NCI-H460 (cell line): ENCODE measurements around the gene CNPY4. TPM values are rescaled to one million over a fixed set of nuclear protein-coding genes. Genes with fewer than 3 reads are reported as not detected.

ENCODE experiments used
- DNase-seq: peaks from one replicate; pipeline ENCODE4 v3.0.0-alpha.2; 2016; ENCODE audit warnings: low read depth; ENCODE audit errors: extremely low read depth
- polyA plus RNA-seq: library from polyadenylated mRNA; depleted of rRNA; stranded (reverse); fragments of >200 nt; gene quantifications from 2 replicates; pipeline ENCODE4 v1.2.3, GENCODE V29; 2014; cell fraction: nucleus; rRNA removed
- total RNA-seq: library from RNA; depleted of rRNA; stranded (reverse); fragments of >200 nt; shearing (Covaris generic); gene quantifications from 2 replicates; pipeline ENCODE4 v1.2.3, GENCODE V29; 2014; rRNA removed

The CNPY4 gene, protein sequence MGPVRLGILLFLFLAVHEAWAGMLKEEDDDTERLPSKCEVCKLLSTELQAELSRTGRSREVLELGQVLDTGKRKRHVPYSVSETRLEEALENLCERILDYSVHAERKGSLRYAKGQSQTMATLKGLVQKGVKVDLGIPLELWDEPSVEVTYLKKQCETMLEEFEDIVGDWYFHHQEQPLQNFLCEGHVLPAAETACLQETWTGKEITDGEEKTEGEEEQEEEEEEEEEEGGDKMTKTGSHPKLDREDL
- total RNA-seq, result 4.7 and 6.9 TPM in 2 replicates
- 10.9 and 15.3 TPM in 2 replicates for polyA plus RNA-seq

DNA sequence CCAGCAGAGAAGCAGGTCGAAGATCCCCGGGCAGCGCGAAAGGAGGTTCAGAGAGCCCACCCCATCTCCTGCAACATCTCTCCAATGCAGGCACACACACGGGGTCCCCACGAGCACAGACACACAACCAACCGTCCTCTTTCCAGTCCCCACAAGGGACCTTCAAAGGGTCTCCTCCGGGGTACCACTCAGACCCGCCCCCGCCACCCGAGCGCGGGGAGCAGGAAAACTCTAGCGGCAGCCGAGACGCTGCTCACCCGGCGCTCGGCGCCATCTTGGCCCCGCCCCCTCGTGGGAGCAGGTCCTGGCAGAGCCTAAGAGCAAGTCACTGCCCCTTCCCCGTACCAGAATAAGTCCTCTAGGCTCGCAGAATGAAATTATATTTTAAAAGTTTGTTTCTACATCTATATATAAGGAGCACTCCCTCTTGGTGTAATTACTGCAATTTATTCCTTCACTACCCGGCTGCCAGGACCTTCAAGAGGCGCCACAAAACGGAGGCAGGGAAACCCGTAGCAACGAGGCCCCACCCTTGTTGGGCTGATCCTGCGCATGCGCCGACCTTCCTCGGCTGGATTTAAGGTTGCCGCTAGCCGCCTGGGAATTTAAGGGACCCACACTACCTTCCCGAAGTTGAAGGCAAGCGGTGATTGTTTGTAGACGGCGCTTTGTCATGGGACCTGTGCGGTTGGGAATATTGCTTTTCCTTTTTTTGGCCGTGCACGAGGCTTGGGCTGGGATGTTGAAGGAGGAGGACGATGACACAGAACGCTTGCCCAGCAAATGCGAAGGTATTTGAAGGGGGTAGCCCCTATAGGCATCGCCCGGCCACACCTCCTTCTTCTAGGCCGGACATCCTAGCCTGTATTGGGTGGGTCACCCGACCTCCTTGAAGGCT lies at the start of gene CNPY4, which contains the start of gene TAF6:
Gene CNPY4 (plus strand): TSS at position 563 of the 898 bp plus-strand sequence. CDS start 111 bp downstream, at position 674.
Gene TAF6 (minus strand): TSS at position 287 of the 898 bp plus-strand sequence. CDS start 5,149 bp downstream, outside the sequence.
- DNase-seq, result peak; percentile 95

DNA sequence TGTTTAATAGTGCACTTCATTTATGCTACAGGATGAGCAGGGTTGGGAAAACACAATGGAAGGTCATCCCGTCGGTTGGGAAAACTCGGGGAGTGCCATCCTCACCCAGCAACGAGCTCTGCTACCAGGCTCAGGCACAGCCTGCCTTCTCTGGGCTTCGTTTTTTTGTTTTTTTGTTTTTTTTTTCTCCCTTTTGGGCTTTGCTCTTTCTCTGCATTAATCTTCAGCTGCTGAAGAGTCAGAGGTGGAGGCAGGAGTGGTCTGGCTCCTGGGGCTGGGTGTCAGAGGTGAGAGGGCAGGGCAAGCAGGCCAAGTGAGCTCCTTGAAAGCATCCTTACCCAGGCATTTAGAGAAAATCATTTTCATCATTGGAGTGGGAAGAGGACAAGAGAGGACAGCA lies 49.4 kb upstream of the CNPY4 start:
- DNase-seq, result no peak

DNA sequence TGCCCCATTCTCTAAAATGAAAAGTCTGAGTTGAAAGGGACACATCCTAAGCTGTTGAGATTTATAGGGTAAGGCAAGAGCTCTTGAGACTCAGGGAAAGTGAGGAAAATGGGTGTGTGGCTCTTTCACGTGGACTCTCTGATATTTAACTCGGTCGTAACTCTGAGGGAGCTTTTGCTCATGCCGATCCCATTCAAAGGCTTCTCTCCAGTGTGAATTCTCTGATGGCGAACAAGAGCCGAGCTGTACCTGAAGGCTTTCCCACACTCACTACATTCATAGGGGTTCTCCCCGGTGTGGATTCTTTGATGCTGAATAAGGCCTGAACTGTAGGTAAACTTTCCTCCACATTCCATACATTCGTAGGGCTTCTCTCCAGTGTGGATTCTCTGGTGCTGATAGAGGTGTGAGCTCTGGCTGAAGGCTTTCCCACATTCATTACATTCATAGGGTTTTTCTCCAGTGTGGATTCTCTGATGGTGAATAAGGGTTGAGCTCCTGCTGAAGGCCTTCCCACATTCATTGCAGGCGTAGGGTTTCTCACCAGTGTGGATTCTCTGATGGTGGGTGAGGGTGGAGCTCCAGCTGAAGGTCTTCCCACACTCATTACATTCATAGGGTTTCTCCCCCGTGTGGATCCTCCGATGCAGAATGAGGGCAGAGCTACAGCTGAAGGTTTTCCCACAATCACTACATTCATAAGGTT lies 48.3 kb upstream of the CNPY4 start:
- no peak for DNase-seq

DNA sequence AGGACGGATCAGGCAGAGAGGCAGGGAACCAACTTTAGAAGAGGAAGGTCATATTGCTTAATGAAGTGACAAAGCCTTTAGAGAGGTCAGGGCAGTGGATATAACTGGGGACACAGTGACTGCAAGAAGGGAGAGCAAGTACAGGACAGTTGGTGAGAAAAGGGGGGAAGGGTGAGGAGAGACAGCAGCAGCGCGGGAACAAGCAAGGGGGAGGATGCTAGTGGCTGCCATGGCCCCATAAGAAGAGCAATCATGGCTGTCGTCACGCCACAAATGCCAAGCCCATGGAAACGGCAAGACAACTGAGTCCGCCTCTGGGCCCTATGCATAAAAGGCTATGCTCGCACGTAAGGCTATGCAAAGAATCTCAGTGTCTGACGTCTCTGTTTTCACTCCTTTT lies 47.0 kb upstream of the CNPY4 start:
- no peak for DNase-seq

DNA sequence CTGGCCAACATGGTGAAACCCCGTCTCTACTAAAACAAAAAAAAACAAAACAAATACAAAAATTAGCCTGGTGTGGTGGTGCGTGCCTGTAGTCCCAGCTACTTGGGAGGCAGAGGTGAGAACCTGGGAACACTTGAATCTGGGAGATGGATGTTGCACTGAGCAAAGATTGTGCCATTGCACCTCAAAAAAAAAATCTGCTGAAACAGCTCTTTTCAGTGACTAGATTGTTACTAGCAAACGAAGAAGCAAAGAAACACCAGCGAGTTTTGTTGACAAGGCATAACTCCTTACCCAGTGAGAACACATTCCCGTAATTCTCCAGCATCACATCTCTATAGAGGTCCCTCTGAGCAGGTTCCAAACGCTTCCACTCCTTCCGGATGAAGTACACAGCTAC lies 44.6 kb upstream of the CNPY4 start:
- DNase-seq, result no peak

DNA sequence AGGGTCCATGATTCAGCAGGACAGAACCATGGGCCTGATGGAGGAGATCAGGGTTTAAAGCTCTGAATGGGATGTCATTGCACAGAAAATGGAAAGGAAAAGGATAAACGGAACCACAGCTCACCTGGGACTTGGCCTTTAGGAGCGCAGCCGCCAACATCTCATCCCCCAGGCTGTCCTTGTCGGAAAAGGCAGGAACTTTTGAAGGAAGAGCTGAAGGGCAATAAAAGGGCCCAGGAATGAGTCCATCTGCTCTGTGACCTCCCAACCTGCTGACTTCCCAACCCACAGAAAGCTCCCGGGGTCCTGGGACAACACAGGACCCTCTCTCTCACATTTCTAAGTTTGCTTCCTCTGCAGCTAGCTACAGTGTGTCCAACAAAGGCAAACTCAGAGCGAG lies 44.0 kb upstream of the CNPY4 start:
- DNase-seq, result no peak

DNA sequence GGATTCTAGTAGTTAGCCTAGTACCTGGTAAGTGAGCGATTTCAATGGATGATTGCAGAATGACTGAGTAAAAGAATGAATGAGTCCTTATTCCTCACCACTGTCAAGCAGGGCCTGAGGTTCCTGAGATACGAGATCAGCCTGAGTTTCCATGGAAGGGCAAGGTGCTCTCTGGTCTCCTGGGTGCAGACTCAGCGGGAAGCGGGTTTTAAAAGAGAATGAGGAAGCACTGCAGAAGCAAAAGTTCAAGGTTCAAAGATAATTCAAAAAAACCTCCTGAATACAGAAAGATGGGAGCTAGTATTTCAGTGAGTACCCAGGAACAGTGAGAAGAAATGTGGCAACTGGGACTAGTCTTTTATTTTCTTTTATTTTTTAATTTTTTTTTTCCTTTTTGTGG lies 42.2 kb upstream of the CNPY4 start:
- no peak for DNase-seq

DNA sequence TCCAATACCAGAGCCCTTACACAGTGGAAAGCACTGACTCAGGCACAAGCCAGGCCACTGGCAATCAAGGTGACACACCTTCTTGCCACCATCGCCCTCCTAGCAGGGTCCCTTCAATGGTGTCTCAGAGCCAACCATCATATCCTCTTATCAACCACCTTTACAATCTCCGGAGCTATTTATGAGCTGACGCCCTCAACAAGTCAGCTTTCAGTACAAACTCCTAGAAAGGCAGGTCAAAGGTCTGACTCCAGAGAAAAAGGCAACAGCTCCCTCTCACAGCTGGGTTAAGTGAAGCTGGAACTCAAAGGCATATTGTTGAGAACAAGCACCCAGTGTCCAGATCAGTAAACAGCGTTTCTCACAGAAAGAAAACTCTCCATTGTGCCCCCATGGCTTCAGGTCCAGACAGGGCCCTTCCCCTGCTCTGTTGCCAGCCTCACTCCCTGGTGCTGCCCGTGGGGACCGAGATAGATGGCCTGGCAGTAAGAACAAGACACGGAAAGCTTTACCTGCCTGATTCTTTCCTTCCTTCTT lies 40.3 kb upstream of the CNPY4 start:
- no peak for DNase-seq

DNA sequence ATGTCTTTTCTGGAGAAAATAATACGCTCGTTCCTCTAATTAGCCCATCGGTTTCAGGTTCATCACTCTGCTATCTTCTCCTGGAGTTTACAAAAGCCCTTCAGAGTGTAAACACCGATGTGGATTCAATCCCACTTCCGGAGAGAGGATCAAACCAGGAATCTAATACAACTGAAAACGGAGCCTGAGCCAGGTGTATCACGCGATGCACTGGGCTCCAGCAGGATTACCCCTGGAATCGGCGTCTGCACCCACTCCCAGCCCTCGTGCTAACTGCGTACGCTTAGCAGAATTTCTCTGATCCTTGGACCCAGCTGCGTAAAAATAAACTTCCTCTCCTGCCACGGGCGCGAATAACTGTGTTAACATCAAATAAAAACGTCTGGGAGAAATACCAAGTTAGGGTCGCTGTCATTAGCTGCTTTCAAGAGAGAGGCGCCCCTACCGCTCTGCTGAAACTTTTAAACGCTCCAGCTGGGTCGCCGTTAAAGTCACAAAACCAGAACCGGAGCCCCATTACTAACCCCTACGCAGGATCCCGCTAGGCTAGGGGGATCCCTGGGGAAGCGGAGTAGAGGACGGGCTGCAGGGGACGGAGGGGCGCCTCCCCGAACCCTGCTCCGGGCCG lies 38.4 kb upstream of the CNPY4 start:
- DNase-seq, result no peak

DNA sequence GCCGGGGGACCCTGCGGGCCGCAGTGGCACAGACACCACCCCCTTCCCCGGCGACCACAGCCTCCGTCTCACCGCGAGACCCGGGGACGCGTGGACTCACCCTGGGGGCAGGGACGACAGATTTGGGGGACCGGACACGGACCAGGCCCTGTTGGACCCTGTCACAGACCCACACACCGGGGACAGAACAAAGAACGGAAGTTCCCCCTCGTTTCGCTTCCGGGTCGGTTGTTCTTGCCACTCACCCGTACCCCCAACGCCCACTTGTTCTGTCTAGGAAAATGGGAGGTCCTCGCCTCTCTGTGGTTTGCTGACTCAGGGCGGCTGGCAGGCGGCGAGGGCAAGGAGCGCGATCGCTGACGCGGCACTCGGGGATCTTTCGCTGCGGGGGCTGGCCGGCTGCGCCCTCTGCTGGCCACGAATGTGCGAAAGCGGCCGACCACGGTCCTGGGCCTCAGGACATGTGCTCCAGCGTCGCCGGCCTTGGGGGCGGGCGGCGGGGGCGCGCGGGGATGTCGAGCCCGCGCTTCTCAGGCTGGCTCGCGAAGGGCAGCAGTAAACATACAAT lies 37.8 kb upstream of the CNPY4 start, which contains the start of gene ZNF3:
Gene ZNF3 (minus strand): TSS at position 189 of the 568 bp plus-strand sequence. CDS start 4,366 bp downstream, outside the sequence.
- DNase-seq, result peak; percentile 99

DNA sequence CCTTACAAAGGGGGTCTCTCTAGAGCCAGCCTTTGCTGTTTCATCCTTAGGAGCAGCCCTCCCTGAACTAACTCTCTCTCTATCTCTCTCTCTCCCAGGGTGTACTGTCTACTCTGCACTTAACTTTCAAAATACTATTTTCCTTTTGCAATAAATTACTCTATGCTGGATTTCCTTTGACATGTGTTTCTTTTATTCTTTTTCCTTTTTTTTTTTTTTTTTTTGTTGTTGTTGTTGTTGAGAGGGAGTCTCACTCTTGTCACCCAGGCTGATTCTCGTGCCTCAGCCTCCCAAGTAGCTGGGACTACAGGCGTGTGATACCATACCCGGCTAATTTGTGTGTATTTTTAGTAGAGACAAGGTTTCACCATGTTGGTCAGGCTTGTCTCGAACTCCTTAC lies 36.5 kb upstream of the CNPY4 start:
- DNase-seq, result no peak

DNA sequence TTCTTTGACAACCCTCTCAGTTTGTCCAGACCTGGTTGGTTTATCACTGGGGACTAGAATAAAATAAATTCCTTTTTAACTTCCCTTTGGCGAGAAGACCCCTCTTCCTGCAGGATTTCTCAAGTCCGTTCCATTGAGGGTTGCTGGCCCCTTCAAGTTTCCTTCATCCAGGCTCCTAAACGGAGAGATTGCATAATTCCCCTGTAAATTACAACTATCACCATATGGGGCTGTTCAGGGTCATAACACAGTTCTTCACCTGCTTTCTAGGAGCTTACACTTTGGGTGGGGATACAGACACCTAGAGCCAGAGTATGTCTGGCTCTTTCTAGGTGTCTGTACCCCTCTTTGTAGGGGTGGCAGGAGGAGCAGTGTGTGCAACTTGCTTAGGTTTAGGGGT lies 33.9 kb upstream of the CNPY4 start:
- no peak for DNase-seq

DNA sequence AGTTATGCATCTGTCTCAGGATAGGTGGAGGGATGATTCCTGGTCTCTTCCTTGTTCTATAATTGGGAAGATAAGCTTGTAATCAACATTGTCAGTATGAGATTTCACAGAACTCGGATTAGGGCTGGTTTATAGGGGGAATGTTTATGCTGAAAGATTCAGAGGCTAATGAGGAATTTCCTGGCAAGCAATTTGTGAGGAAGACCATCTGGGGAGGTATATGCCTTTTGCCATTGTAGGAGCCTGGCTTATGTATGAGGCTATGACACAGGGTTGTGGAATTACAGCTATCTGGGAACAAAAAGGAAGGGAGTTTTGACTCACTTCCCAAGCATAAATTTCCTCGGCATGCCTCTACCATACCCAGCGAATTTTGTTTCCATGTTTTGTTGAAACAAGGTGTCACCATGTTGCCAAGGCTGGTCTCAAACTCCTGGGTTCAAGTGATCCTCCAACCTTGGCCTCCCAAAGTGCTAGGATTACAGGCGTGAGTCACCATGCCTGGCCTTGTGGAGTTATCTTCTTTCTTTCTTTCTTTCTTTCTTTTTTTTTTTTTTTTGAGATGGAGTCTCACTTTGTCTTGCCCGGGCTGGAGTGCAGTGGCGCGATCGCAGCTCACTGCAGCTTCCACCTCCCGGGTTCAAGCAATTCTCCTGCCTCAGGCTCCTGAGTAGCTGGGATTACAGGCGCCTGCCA lies 32.2 kb upstream of the CNPY4 start:
- no peak for DNase-seq

DNA sequence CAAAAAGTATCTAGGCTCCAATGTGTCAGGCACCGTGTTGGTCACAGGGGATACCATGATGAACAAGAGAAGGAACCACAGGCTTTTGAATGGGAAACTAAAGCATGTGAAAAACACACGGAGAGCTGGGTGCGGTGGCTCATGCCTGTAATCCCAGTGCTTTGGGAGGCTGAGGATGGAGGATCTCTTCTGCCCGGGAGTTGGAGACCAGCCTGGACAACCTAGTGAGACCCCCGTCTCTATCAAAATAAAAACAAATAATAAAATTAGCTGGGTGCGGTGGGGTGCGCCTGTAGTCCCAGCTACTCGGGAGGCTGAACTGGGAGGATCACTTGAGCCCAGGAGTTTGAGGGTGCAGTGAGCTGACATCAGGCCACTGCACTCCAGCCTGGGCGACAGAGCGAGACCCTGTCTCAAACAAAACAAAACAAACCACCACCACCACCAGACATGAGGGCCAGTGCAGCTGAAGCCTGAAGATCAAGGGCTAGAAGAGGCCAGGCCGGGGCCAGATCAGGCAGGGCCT lies 31.3 kb upstream of the CNPY4 start:
- no peak for DNase-seq

DNA sequence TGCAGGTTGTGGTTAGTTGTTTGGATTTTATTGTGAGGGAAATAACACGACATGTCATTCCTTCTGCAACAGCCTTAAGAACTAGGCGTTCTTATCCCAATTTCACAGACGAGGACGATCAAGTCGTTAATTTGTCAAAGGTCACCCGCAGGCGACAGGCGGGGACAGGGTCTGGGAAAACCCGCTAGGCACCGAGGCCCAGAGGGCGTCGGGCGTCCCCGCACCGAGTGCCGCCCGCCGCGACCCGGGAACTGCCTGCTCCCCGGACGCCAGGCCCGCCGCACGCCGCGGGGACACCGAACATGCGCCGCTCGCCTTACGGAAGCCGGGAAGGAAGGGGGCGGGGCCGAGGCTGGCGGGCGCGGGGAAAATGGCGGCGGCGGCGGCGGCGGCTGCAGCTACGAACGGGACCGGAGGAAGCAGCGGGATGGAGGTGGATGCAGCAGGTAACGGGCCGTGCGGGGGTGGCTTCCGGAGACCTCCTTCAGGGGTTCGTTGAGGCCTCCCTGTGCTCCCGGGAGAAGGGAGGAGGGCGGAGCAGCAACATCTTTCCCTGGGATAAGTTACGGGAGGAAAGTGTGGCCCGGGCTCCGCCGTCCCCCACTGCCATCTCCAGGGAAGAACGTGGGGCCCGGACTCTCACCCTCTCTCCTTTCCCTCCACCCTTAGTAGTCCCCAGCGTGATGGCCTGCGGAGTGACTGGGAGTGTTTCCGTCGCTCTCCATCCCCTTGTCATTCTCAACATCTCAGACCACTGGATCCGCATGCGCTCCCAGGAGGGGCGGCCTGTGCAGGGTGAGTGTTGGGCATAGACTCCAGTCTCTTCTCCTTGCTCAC lies 30.6 kb upstream of the CNPY4 start, which contains the start of gene COPS6:
Gene COPS6 (plus strand): TSS at position 349 of the 837 bp plus-strand sequence. CDS start 22 bp downstream, at position 371.
- DNase-seq, result peak; percentile 66

DNA sequence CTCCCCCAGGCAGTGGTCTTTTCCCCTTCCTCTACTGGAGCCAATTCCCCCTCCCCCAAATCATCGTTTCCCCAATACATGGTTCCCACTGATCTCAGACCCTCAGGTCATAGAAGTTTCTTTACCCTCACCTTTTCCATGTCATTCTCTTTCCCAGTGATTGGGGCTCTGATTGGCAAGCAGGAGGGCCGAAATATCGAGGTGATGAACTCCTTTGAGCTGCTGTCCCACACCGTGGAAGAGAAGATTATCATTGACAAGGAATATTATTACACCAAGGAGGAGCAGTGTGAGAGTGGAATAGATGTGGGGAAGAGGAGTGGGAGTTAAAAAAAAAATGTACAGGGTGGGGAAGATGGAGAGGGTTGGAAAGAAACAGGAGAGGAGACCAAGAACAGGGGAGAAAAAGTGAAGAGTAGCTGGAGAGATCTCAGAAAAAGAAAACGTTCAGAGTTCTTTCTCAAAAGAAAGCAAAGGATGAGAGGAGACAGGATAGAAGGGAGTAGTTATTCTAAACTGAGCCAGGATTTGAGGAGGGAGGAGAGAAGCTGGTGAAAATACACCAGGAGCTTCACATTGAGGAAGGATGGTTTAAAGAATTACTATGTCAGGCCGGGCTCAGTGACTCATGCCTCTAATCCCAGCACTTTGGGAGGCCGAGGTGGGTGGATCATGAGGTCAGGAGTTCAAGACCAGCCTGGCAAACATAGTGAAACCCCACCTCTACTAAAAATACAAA lies 29.8 kb upstream of the CNPY4 start:
- DNase-seq, result no peak
